Stimulated activated CD4-positive, alpha-beta T cell treated with anti-CD3 and anti-CD28 coated beads, Interleukin-15, amount 100 ng/mL, for 48 hours (primary cell): ENCODE measurements around the gene HGF.

Experiments used
- DNase-seq, 2 donors: peaks; one replicate each; pipeline ENCODE4 v3.0.0-alpha.2; 2020; ENCODE audit warnings: low read depth in 2 of 2

HGF gene

GRCh38 chr7:81684033-81684432 is 85.8 kb downstream of the HGF start:
- DNase-seq = no peak

- no peak for DNase-seq
Observed at GRCh38 chr7:81682873-81683272, 87.0 kb downstream of the HGF start.

GRCh38 chr7:81680120-81680519 is 89.7 kb downstream of the HGF start:
- no peak for DNase-seq

- no peak for DNase-seq
Observed at GRCh38 chr7:81676813-81677212, 93.0 kb downstream of the HGF start.

GRCh38 chr7:81676105-81676811 is 93.6 kb downstream of the HGF start:
- DNase-seq = no peak

- no peak for DNase-seq
Observed at GRCh38 chr7:81674431-81674830, 95.4 kb downstream of the HGF start.

GRCh38 chr7:81672872-81673271 is 97.0 kb downstream of the HGF start:
- no peak for DNase-seq

GRCh38 chr7:81669476-81670105 is 100.3 kb downstream of the HGF start:
- no peak for DNase-seq

GRCh38 chr7:81666209-81666608 is 103.6 kb downstream of the HGF start:
- DNase-seq = no peak

GRCh38 chr7:81665236-81665635 is 104.6 kb downstream of the HGF start:
- no peak for DNase-seq

- DNase-seq = no peak
Observed at GRCh38 chr7:81664304-81664703, 105.5 kb downstream of the HGF start.

- DNase-seq = no peak
Observed at GRCh38 chr7:81662531-81662930, 107.3 kb downstream of the HGF start.

GRCh38 chr7:81659697-81660395 is 110.0 kb downstream of the HGF start:
- DNase-seq = no peak

GRCh38 chr7:81657551-81657950 is 112.3 kb downstream of the HGF start:
- no peak for DNase-seq

- no peak for DNase-seq
Observed at GRCh38 chr7:81655271-81655670, 114.6 kb downstream of the HGF start.

GRCh38 chr7:81652225-81652624 is 117.6 kb downstream of the HGF start:
- DNase-seq = no peak
